Measurements from ENCODE around the gene HAVCR1.

GRCh38 chr5:157057459-157058370 lies 1.2 kb downstream of the HAVCR1 start:
- no peak for TF ChIP-seq CTCF (IDR thresholded peaks at IDR 0.05)
- TF ChIP-seq POLR2A (IDR thresholded peaks at IDR 0.05) = no peak
